Activated CD4-positive, alpha-beta T cell treated with anti-CD3 and anti-CD28 coated beads for 36 hours (primary cell): ENCODE results near the gene GDPD4. TPM values are rescaled to one million over a fixed set of nuclear protein-coding genes. Genes with fewer than 3 reads are reported as not detected.

ENCODE experiments used
- ATAC-seq: fragments of 200-7000 bp; cut with Tn5 transposase; one replicate; pipeline ENCODE4 v1.10.0; 2021; ENCODE audit warnings: mild to moderate bottlenecking, moderate library complexity
- CTCF ChIA-PET: fragments of 350-600 bp; sonication (Branson Sonifier 250); formaldehyde crosslinking; loops from one replicate; lab custom pipeline; 2021; ENCODE audit warnings: antibody characterized with exemption; lab: Charles Lee
- POLR2A ChIA-PET: fragments of 350-600 bp; sonication (Branson Sonifier 250); formaldehyde crosslinking; loops from one replicate; lab custom pipeline; 2021; ENCODE audit warnings: antibody characterized with exemption, inconsistent platforms; lab: Charles Lee
- DNase-seq: peaks from one replicate; pipeline ENCODE4 v3.0.0-alpha.2; 2020
- H3K27ac Mint-ChIP-seq: one replicate; pipeline ENCODE4 v1.8.0; 2021; ENCODE audit warnings: mixed read lengths
- H3K27me3 Mint-ChIP-seq: one replicate; pipeline ENCODE4 v1.8.0; 2021; ENCODE audit warnings: mixed read lengths
- H3K36me3 Mint-ChIP-seq: one replicate; pipeline ENCODE4 v1.8.0; 2021; ENCODE audit warnings: low read depth, mixed read lengths
- H3K4me1 Mint-ChIP-seq: one replicate; pipeline ENCODE4 v1.8.0; 2021; ENCODE audit warnings: mixed read lengths
- H3K4me3 Mint-ChIP-seq: one replicate; pipeline ENCODE4 v1.8.0; 2021; ENCODE audit warnings: mild to moderate bottlenecking, moderate library complexity, mixed read lengths
- H3K9me3 Mint-ChIP-seq: one replicate; pipeline ENCODE4 v1.8.0; 2021; ENCODE audit warnings: low read depth, mixed read lengths
- intact Hi-C, 2 experiments: fragments of 100-400 bp; cut with DNase I in 1 of 2; cut with micrococcal nuclease in 1 of 2; formaldehyde crosslinking; loops; one replicate each; pipeline versions ENCODE4 v1.14.2 to v1.15.1; 2022 to 2024; cut with DNase I, micrococcal nuclease
- total RNA-seq, 2 experiments: library from RNA; stranded (reverse); gene quantifications; one replicate each; pipeline ENCODE4 v1.2.3, GENCODE V29; 2021

Gene GDPD4
- total RNA-seq, 2 experiments from 2014 or later, result not detected

GRCh38 chr11:77193167-77193566, 108.3 kb downstream of the GDPD4 start:
- Mint-ChIP-seq H3K36me3 (no peaks in the 10 kb centered on the region), H3K4me1 (no peaks in the 10 kb centered on the region), H3K27me3 (no peaks in the 10 kb centered on the region), H3K9me3 (no peaks in the 10 kb centered on the region), H3K27ac (no peak overlapping the region), H3K4me3 (no peak overlapping the region)
- intact Hi-C loops, result loop anchor here in 1 of 2 experiments (2.0 kb wide), 1 partner anchor 356 kb away; no protein-coding TSS in a partner anchor
- DNase-seq (no peak), ATAC-seq (no peak)
- CTCF ChIA-PET, result interaction anchor here (1.0 to 1.3 kb wide), 2 partner anchors 353 to 356 kb away, joined by 3 read pairs; no protein-coding TSS in a partner anchor
- POLR2A ChIA-PET, result no interaction called here

- Mint-ChIP-seq H3K9me3 (no peaks in the 10 kb centered on the region), H3K27me3 (no peaks in the 10 kb centered on the region), H3K4me1 (no peaks in the 10 kb centered on the region), H3K36me3 (no peaks in the 10 kb centered on the region), H3K27ac (no peak overlapping the region), H3K4me3 (no peak overlapping the region)
- POLR2A ChIA-PET, result no interaction called here
- ATAC-seq (peak; percentile 83), DNase-seq (peak; percentile 81)
- intact Hi-C loops, result loop anchor here (1.0 to 2.0 kb wide), 3 partner anchors 356 to 427 kb away; no protein-coding TSS in a partner anchor
- CTCF ChIA-PET, result interaction anchor here (0.6 to 1.0 kb wide), 4 partner anchors 41 to 430 kb away, joined by 3 read pairs; no protein-coding TSS in a partner anchor
These were observed 109.5 kb downstream of the GDPD4 start for GRCh38 chr11:77191823-77192495.

GRCh38 chr11:77191429-77191822, 110.1 kb downstream of the GDPD4 start:
- CTCF ChIA-PET, result interaction anchor here (0.6 to 1.1 kb wide), 3 partner anchors 40 to 356 kb away, joined by 3 to 6 read pairs (median 3); no protein-coding TSS in a partner anchor
- H3K4me3 Mint-ChIP-seq, result no peak overlapping the region
- H3K27ac Mint-ChIP-seq, result no peak overlapping the region
- H3K36me3 Mint-ChIP-seq, result no peaks in the 10 kb centered on the region
- no peaks in the 10 kb centered on the region for H3K9me3 Mint-ChIP-seq
- H3K4me1 Mint-ChIP-seq, result peaks cover 3% of the 10 kb centered on the region
- POLR2A ChIA-PET, result no interaction called here
- intact Hi-C loops, result no loop called here
- ATAC-seq, result no peak
- DNase-seq, result no peak
- no peaks in the 10 kb centered on the region for H3K27me3 Mint-ChIP-seq

GRCh38 chr11:77190331-77191075, 111.0 kb downstream of the GDPD4 start:
- Mint-ChIP-seq H3K27me3 (no peaks in the 10 kb centered on the region), H3K4me3 (no peak overlapping the region), H3K36me3 (no peaks in the 10 kb centered on the region), H3K27ac (no peak overlapping the region), H3K4me1 (peaks cover 3% of the 10 kb centered on the region), H3K9me3 (no peaks in the 10 kb centered on the region)
- POLR2A ChIA-PET, result no interaction called here
- DNase-seq, result no peak
- no peak for ATAC-seq
- CTCF ChIA-PET, result interaction anchor here (1.1 to 5.5 kb wide), 2 partner anchors 63 to 357 kb away, joined by 3 to 79 read pairs; partner anchors contain the start of gene MYO7A
- intact Hi-C loops, result no loop called here

GRCh38 chr11:77189588-77190210, 111.8 kb downstream of the GDPD4 start:
- H3K4me3 Mint-ChIP-seq, result no peak overlapping the region
- no peak overlapping the region for H3K27ac Mint-ChIP-seq
- POLR2A ChIA-PET, result no interaction called here

GRCh38 chr11:77188633-77189491, 112.6 kb downstream of the GDPD4 start:
- Mint-ChIP-seq H3K36me3 (no peaks in the 10 kb centered on the region), H3K27ac (no peak overlapping the region), H3K27me3 (no peaks in the 10 kb centered on the region), H3K9me3 (no peaks in the 10 kb centered on the region), H3K4me3 (no peak overlapping the region), H3K4me1 (peaks cover 3% of the 10 kb centered on the region)
- ChIA-PET CTCF (interaction anchor here (0.6 to 5.5 kb wide), 11 partner anchors 7 to 431 kb away, joined by 3 to 79 read pairs (median 3); partner anchors contain the start of gene MYO7A), POLR2A (no interaction called here)
- ATAC-seq (no peak), DNase-seq (no peak)
- intact Hi-C loops, result loop anchor here (1.0 to 2.0 kb wide), 4 partner anchors 62 to 430 kb away; no protein-coding TSS in a partner anchor

More at GRCh38 chr11:77189588-77190210, 111.8 kb downstream of the GDPD4 start:
- DNase-seq (no peak), ATAC-seq (no peak)
- intact Hi-C loops, result loop anchor here in 1 of 2 experiments (2.0 kb wide), 1 partner anchor 429 kb away; no protein-coding TSS in a partner anchor
- Mint-ChIP-seq H3K36me3 (no peaks in the 10 kb centered on the region), H3K9me3 (no peaks in the 10 kb centered on the region), H3K4me1 (peaks cover 3% of the 10 kb centered on the region), H3K27me3 (no peaks in the 10 kb centered on the region)
- CTCF ChIA-PET, result interaction anchor here (0.7 to 5.5 kb wide), 4 partner anchors 9 to 430 kb away, joined by 3 to 79 read pairs (median 4); partner anchors contain the start of gene MYO7A

GRCh38 chr11:77187776-77188632, 113.5 kb downstream of the GDPD4 start:
- no peak overlapping the region for H3K27ac Mint-ChIP-seq
- DNase-seq (peak; percentile 86), ATAC-seq (peak; percentile 71)
- intact Hi-C loops, result loop anchor here (1.0 to 2.0 kb wide), 4 partner anchors 61 to 431 kb away; no protein-coding TSS in a partner anchor
- H3K27me3 Mint-ChIP-seq, result no peaks in the 10 kb centered on the region
- CTCF ChIA-PET, result interaction anchor here (0.6 to 5.5 kb wide), 20 partner anchors 8 to 488 kb away, joined by 3 to 79 read pairs (median 4); partner anchors contain the start of gene MYO7A
- no peak overlapping the region for H3K4me3 Mint-ChIP-seq
- H3K36me3 Mint-ChIP-seq, result no peaks in the 10 kb centered on the region
- POLR2A ChIA-PET, result no interaction called here
- no peaks in the 10 kb centered on the region for H3K9me3 Mint-ChIP-seq
- H3K4me1 Mint-ChIP-seq, result peaks cover 3% of the 10 kb centered on the region

- intact Hi-C loops, result no loop called here
- Mint-ChIP-seq H3K9me3 (no peaks in the 10 kb centered on the region), H3K27ac (no peak overlapping the region), H3K36me3 (no peaks in the 10 kb centered on the region), H3K4me3 (no peak overlapping the region), H3K4me1 (peaks cover 3% of the 10 kb centered on the region), H3K27me3 (no peaks in the 10 kb centered on the region)
- POLR2A ChIA-PET, result interaction anchor here (0.7 kb wide), 1 partner anchor 433 kb away, joined by 3 read pairs; no protein-coding TSS in a partner anchor
- CTCF ChIA-PET, result interaction anchor here (0.7 to 5.5 kb wide), 16 partner anchors 11 to 391 kb away, joined by 3 to 79 read pairs (median 4); partner anchors contain the start of gene MYO7A
- ATAC-seq (no peak), DNase-seq (no peak)
These were observed 114.3 kb downstream of the GDPD4 start for GRCh38 chr11:77187111-77187750.

- no peak for ATAC-seq
- no peak for DNase-seq
- Mint-ChIP-seq H3K36me3 (no peaks in the 10 kb centered on the region), H3K4me3 (no peak overlapping the region), H3K27me3 (no peaks in the 10 kb centered on the region), H3K4me1 (peaks cover 3% of the 10 kb centered on the region), H3K27ac (no peak overlapping the region), H3K9me3 (no peaks in the 10 kb centered on the region)
- intact Hi-C loops, result no loop called here
- CTCF ChIA-PET, result interaction anchor here (0.8 to 5.5 kb wide), 8 partner anchors 10 to 363 kb away, joined by 3 to 79 read pairs (median 4); partner anchors contain the start of gene MYO7A
- POLR2A ChIA-PET, result interaction anchor here (0.7 kb wide), 1 partner anchor 35 kb away, joined by 3 read pairs; no protein-coding TSS in a partner anchor
These were observed 115.2 kb downstream of the GDPD4 start for GRCh38 chr11:77186302-77186701.
